ENCODE data around the gene RWDD2A.
"Not testable (repeated sequence)": the region's sequence is repeated elsewhere in the genome, so short reads cannot be mapped to it uniquely, and the experiment has no call there.

The RWDD2A gene

DNA sequence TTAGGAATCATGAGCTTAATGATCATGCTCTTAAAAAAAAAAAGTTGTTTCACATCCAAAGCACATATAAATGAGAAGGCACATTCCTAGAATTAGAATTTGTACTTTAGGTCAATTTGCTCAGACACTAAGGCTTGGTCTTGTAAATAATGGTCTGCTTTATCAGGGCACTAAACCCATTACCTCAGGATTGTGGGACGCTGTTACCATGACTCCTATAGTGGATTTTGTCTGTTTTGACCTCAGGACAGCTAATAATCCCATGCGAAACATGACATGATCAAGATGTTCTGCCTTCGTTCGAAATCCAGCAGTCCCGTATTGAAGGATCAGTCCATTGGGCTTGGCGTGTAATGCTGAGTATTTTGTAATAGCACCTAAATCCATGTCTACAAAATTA is 2.5 kb upstream of the RWDD2A start:
- Histone ChIP-seq H3K27ac (no peak overlapping the region), H3K36me3 (replicated peaks) (peaks cover 41% of the 10 kb centered on the region), H3K4me3 (ENCODE audit: low read depth, low read length) (no peak overlapping the region), H3K27me3 (replicated peaks) (no peaks in the 10 kb centered on the region)
- no peak for TF ChIP-seq CTCF (IDR thresholded peaks at IDR 0.05; ENCODE audit: low read depth, low read length, missing control alignments)
- DNase-seq = no peak
- in situ Hi-C loops (cut with HindIII; ENCODE audit: low pct_ligation_motif_present, low sequenced_read_pairs) = no loop called here

DNA sequence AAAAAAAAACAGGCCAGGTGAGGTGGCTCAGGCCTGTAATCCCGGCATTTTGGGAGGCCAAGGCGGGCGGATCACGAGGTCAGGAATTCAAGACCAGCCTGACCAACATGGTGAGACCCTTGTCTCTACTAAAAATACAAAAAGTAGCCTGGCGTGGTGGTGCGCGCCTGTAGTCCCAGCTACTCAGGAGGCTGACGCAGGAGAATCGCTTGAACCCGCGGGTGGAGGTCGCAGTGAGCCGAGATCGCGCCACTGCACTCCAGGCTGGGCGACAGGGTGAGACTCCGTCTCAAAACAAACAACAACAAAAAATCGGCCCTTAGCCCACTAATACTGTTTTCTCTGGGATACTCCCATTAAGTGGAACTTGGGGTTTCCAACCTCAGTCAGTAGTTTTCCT is 1.2 kb upstream of the RWDD2A start:
- Histone ChIP-seq H3K4me3 (ENCODE audit: low read depth, low read length) (peak overlapping the region; percentile 95), H3K36me3 (replicated peaks) (peaks cover 32% of the 10 kb centered on the region)
- H3K27me3 ChIP-seq (replicated peaks); H3K27ac ChIP-seq; in situ Hi-C loops (cut with HindIII; ENCODE audit: low pct_ligation_motif_present, low sequenced_read_pairs); DNase-seq: not testable (repeated sequence)

- DNase-seq = no peak
- Histone ChIP-seq H3K4me3 (ENCODE audit: low read depth, low read length) (peak overlapping the region; percentile 95), H3K27me3 (replicated peaks) (no peaks in the 10 kb centered on the region), H3K27ac (peak overlapping the region; percentile 87), H3K36me3 (replicated peaks) (peaks cover 28% of the 10 kb centered on the region)
- no peak for TF ChIP-seq CTCF (IDR thresholded peaks at IDR 0.05; ENCODE audit: low read depth, low read length, missing control alignments)
- in situ Hi-C loops (cut with HindIII; ENCODE audit: low pct_ligation_motif_present, low sequenced_read_pairs) = no loop called here
These were observed 701 bp upstream of the RWDD2A start for GRCh38 chr6:83192456-83192855.

- DNase-seq = no peak
- no peak for TF ChIP-seq CTCF (IDR thresholded peaks at IDR 0.05; ENCODE audit: low read depth, low read length, missing control alignments)
- in situ Hi-C loops (cut with HindIII; ENCODE audit: low pct_ligation_motif_present, low sequenced_read_pairs) = no loop called here
- Histone ChIP-seq H3K27ac (peak overlapping the region; percentile 87), H3K36me3 (replicated peaks) (peaks cover 15% of the 10 kb centered on the region), H3K4me3 (ENCODE audit: low read depth, low read length) (peak overlapping the region; percentile 95), H3K27me3 (replicated peaks) (no peaks in the 10 kb centered on the region)
These were observed 800 bp downstream of the RWDD2A start for GRCh38 chr6:83193747-83194566.

GRCh38 chr6:83198486-83199172 is 5.5 kb downstream of the RWDD2A start:
- Histone ChIP-seq H3K36me3 (replicated peaks) (peaks cover 4% of the 10 kb centered on the region), H3K4me3 (ENCODE audit: low read depth, low read length) (no peak overlapping the region), H3K27ac (peak overlapping the region; percentile 67), H3K27me3 (replicated peaks) (no peaks in the 10 kb centered on the region)
- DNase-seq = peak; percentile 42
- in situ Hi-C loops (cut with HindIII; ENCODE audit: low pct_ligation_motif_present, low sequenced_read_pairs) = no loop called here
- TF ChIP-seq CTCF (IDR thresholded peaks at IDR 0.05; ENCODE audit: low read depth, low read length, missing control alignments) = no peak

DNA sequence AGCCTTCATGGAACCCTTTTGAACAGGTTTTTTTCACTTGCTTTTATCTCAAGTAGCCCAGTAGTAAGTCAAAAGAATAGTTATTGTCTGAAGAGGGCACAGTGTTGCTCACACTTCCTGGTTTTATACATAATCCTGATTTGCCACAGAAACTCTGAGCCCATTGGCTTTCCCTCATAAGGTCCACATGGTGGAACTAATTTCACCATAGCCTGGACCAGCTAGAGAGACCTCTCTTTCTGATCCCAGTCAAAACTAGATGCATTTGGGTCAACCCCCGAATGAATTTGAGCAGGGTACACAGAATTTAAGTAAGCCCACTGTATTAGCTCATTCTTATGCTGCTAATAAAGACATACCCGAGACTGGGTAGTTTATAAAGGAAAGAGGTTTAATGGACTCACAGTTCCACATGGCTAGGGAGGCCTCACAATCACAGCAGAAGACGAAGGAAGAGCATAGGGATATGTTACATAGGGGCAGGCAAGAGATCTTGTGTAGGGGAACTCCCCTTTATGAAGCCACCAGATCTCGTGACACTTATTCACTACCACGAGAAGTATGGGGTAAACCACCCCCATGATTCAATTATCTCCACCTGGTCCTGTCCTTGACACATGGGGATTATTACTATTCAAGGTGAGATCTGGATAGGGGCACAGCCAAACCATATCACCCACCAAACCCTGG is 6.2 kb downstream of the RWDD2A start:
- in situ Hi-C loops (cut with HindIII; ENCODE audit: low pct_ligation_motif_present, low sequenced_read_pairs) = no loop called here
- Histone ChIP-seq H3K4me3 (ENCODE audit: low read depth, low read length) (no peak overlapping the region), H3K27me3 (replicated peaks) (no peaks in the 10 kb centered on the region), H3K27ac (peak overlapping the region; percentile 67), H3K36me3 (replicated peaks) (peaks cover 4% of the 10 kb centered on the region)
- no peak for TF ChIP-seq CTCF (IDR thresholded peaks at IDR 0.05; ENCODE audit: low read depth, low read length, missing control alignments)
- no peak for DNase-seq
